Body of pancreas (tissue), 4 donors: ENCODE data around the gene ERBB3.

ENCODE experiments used
- POLR2A ChIP-seq, 3 donors: fragments of 450-650 bp; IDR thresholded peaks; one replicate each; pipeline ENCODE4 v1.6.1; 2016; ENCODE audit warnings: antibody characterized with exemption in 3 of 3, mild to moderate bottlenecking in 2 of 3
- TF ChIP-seq, protein P1 (sequence below), 7 experiments: fragments of 450-650 bp in 4 of 7; fragments of 200-600 bp in 3 of 7; sonication (generic) in 3 of 7; IDR thresholded peaks; one replicate each; pipeline ENCODE4 v1.5.1; 2016 to 2019; ENCODE audit warnings: antibody characterized with exemption in 7 of 7

DNA sequence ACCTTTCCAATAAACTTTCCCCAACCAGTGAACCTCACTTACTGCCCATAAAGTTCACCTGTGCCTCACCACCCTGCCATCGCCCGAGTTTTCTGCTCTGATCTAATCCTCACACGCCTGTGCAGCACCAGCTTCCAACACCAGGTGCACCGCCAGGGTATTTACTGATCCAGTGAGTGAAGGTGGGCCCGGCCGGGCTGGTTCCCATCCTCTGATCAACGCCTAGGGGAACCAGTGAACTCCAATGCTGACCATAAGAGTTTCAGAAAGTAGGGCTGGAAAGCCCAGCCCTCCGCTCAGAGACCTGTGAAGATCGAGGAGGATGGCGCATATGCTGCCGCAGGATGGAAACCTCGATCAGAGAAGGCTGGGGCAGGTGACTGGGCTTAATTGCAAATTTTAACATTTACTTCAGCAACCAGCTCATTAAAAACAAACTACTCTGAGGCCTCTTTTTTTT is 71.7 kb downstream of the ERBB3 start:
- TF ChIP-seq, protein P1, sequence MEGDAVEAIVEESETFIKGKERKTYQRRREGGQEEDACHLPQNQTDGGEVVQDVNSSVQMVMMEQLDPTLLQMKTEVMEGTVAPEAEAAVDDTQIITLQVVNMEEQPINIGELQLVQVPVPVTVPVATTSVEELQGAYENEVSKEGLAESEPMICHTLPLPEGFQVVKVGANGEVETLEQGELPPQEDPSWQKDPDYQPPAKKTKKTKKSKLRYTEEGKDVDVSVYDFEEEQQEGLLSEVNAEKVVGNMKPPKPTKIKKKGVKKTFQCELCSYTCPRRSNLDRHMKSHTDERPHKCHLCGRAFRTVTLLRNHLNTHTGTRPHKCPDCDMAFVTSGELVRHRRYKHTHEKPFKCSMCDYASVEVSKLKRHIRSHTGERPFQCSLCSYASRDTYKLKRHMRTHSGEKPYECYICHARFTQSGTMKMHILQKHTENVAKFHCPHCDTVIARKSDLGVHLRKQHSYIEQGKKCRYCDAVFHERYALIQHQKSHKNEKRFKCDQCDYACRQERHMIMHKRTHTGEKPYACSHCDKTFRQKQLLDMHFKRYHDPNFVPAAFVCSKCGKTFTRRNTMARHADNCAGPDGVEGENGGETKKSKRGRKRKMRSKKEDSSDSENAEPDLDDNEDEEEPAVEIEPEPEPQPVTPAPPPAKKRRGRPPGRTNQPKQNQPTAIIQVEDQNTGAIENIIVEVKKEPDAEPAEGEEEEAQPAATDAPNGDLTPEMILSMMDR (IDR thresholded peaks at IDR 0.05) = peak in 6 of 7 experiments; percentile 33 to 77 (median 56)
- TF ChIP-seq POLR2A (IDR thresholded peaks at IDR 0.05) = no peak
